ENCODE data around the gene MPC2. TPM values are rescaled to one million over a fixed set of nuclear protein-coding genes. Genes with fewer than 3 reads are reported as not detected.
A peak's percentile ranks its signal among the peaks of the same experiment; 100 is the strongest.

The MPC2 gene
- total RNA-seq, 1 experiment from 2014 or later: 49.9 TPM

- peak overlapping the region; percentile 48 for H3K27ac ChIP-seq (ENCODE audit: low read depth, low read length)
- no peaks in the 10 kb centered on the region for H4K20me1 ChIP-seq (ENCODE audit: insufficient read depth)
- DNase-seq (ENCODE audit: low read depth, low spot score) (no peak), ATAC-seq (no peak)
- ChIA-PET POLR2A (interaction anchor here (0.6 kb wide), 2 partner anchors 237 to 541 kb away, joined by 3 to 5 read pairs; no protein-coding TSS in a partner anchor), CTCF (no interaction called here), RAD21 (ENCODE audit: low non-redundant PET in 1 of 2, low total read pairs in 2 of 2, uncharacterized antibody in 2 of 2, unreplicated experiment in 2 of 2) (no interaction called here)
- H3K27me3 ChIP-seq (ENCODE audit: insufficient read depth, low read length): no peaks in the 10 kb centered on the region
- H3K4me3 ChIP-seq (replicated peaks in 1 of 2; ENCODE audit: low read depth in 1 of 2, low read length in 2 of 2): peak overlapping the region; percentile 79 to 87
- peaks cover 48% of the 10 kb centered on the region for H3K79me2 ChIP-seq (ENCODE audit: insufficient read depth, low read length)
- H3K9me2 ChIP-seq (ENCODE audit: insufficient read depth): no peaks in the 10 kb centered on the region
- no peaks in the 10 kb centered on the region for H3K9me3 ChIP-seq (ENCODE audit: control insufficient read depth in 1 of 2, insufficient read depth in 1 of 2, low read depth in 1 of 2, low read length in 2 of 2)
- H3K4me1 ChIP-seq (ENCODE audit: control insufficient read depth in 1 of 2, insufficient read depth in 2 of 2, low read length in 2 of 2): peaks cover 10 to 24% of the 10 kb centered on the region in 2 experiments; a peak in 3 of 4 replicates
- no TSS peak for BruUV-seq (replicated peaks)
- intact Hi-C loops (cut with micrococcal nuclease): no loop called here
- no peak overlapping the region for H2AFZ ChIP-seq (ENCODE audit: low read depth, low read length, poor library complexity, severe bottlenecking)
- peak overlapping the region; percentile 86 for H3K9ac ChIP-seq (ENCODE audit: low read length)
- TF ChIP-seq REST (IDR thresholded peaks at IDR 0.05; ENCODE audit: low read depth): no peak
- no peak for TF ChIP-seq POLR2AphosphoS5 (IDR thresholded peaks at IDR 0.05; ENCODE audit: low read depth, low read length)
- TF ChIP-seq TCF7L2 (IDR thresholded peaks at IDR 0.05; ENCODE audit: borderline replicate concordance, extremely low read depth, insufficient read depth, insufficient read length): no peak
- no peak for TF ChIP-seq JUND (IDR thresholded peaks at IDR 0.05)
- no peak for TF ChIP-seq CTCF (IDR thresholded peaks at IDR 0.05 in 2 of 3, conservative IDR thresholded peaks at IDR 0.05 in 1 of 3; ENCODE audit: borderline replicate concordance in 1 of 3, insufficient read depth in 1 of 3, low read depth in 2 of 3, low read length in 2 of 3)
- TF ChIP-seq FOSL1 (IDR thresholded peaks at IDR 0.05; ENCODE audit: low read depth): no peak
- TF ChIP-seq ZFX (IDR thresholded peaks at IDR 0.05): no peak
- H3K4me2 ChIP-seq (ENCODE audit: low read length): peak overlapping the region; percentile 94
- H3K36me3 ChIP-seq (ENCODE audit: control insufficient read depth in 1 of 2, insufficient read depth in 2 of 2, low read length in 2 of 2): no peaks in the 10 kb centered on the region
Measured at GRCh38 chr1:167934426-167935215, 2.3 kb downstream of the MPC2 start.

Data from HCT116 (cell line).